Ammon's horn (tissue), 1 donor: ENCODE data around the gene KLLN.
"Not testable (repeated sequence)": the region's sequence is repeated elsewhere in the genome, so short reads cannot be mapped to it uniquely, and the experiment has no call there.

Experiments used
- DNase-seq: peaks from one replicate; pipeline ENCODE4 v3.0.0-alpha.2; 2016; ENCODE audit warnings: low spot score

KLLN gene

DNA sequence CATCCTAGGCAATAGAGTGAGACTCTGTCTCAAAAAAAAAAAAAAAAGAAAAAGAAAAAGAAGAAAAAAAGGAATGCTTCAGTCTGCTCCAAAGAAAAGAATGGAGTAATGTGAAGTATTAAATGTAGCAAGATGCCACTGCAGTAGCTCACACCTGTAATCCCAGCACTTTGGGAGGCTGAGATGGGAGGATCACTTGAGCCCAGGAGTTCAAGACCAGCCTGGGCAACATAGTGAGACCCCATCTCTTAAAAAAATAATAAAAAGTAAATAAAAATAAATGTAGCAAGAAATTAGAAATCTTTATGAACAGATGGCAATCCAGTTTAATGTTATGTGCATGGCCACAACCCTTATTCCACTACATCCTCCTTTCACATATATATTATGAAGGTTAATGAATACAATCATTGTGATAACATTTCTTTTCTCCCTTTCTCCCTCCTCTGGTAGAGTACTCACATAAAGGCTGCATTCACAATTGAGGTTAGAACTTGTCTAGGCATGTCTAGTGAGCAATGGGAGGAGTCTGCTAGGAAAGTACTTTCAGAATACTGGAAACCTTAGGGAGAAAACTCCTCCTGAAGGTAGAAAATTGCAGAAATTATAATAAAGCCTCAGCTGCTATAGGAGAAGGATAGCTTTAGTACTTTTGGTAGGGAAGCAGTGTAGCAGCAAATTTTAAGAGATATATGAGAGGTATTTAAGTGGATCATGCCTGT lies 20.4 kb downstream of the KLLN start:
- no peak for DNase-seq

DNA sequence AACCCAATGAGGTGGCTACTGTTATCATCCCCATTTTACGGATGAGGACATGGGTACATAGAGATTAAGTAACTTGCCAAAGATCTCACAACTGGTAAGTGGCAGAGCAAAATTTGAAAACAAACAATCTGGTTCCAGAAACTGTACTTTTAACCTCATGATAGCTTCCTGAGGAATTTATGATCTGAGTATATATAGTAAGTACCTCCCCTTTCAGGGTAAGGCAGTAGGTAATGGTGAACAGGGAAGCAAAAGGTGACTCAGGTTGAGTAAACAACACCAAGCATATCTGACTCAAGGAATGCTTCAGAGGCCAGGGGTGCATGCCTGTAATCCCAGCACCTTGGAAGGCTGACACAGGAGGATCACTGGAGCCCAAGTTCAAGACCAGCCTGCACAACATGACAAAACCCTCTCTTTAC lies 21.1 kb downstream of the KLLN start:
- no peak for DNase-seq

DNA sequence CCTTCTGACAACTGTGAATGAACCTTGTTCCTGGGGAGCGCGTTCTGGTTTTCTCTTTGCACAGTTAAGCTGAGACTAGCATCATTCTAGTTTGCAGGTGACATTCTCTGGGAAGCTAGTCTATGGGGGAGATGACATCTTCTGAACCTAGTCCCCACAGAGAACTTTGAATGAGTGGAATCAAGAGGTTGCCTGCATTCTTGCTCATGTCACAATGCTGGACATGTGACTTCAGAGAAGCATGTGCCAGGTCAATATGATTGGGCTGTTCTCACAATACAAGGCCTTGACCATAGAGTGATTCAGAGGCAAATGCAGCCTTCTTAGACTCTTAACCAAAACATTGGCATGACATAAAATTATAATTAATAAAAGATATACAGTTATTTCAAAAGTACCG lies 22.1 kb downstream of the KLLN start:
- DNase-seq, result no peak

DNA sequence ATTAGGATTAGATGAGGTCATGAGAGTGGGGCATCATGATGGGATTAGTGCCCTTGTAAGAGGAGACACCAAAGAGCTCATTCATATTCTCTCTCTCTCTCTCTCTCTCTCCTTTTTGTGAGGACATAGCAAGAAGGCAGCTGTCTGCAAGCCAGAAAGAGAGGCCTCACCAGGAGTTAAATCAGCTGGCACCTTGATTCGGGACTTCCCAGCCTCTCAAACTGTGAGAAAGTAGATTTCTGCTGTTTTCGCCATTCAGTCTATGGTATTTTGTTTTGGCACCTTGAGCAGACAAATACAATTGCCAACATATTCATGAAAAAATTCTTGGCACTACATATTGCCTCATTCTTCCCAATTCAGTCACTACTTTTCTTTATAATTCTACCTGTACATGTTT lies 24.7 kb downstream of the KLLN start:
- no peak for DNase-seq

DNA sequence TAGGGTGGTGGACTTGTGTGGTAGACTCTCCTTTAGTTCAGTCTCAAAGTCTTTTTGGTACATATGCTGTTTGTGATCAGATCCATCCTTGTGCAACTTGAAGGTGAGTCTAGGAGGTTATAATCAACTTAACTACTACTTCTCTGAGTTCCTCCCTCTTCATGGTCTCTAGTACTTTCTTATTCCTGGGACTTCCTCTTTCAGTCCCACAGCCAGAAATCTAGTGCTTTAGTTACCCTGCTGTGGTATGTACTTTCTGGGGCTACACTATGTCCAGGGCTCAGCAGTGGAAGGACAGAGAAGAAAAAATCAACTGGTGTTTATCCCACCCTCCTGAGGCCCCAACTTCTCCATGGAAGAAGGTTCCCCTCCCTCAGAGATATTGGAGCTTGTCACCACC lies 25.9 kb downstream of the KLLN start:
- peak; percentile 13 for DNase-seq

DNA sequence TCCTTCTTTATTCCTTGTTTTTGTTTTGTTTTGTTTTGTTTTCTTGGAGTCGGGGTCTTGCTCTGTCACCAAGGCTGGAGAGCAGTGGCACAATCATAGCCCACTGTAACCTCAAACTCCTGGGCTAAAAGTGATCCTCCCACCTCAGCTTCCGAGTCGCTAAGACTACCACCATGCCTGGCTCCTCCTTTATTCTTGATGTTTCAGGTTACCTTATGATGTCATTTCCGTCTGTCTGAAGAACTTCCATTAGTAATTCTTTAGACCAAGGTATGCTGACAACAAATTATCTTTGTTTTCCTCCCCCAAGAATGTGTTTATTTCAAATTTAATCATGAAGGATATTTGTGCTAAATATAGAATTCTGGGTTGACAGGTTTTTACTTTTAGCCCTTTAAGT lies 27.2 kb downstream of the KLLN start:
- DNase-seq, result no peak

DNA sequence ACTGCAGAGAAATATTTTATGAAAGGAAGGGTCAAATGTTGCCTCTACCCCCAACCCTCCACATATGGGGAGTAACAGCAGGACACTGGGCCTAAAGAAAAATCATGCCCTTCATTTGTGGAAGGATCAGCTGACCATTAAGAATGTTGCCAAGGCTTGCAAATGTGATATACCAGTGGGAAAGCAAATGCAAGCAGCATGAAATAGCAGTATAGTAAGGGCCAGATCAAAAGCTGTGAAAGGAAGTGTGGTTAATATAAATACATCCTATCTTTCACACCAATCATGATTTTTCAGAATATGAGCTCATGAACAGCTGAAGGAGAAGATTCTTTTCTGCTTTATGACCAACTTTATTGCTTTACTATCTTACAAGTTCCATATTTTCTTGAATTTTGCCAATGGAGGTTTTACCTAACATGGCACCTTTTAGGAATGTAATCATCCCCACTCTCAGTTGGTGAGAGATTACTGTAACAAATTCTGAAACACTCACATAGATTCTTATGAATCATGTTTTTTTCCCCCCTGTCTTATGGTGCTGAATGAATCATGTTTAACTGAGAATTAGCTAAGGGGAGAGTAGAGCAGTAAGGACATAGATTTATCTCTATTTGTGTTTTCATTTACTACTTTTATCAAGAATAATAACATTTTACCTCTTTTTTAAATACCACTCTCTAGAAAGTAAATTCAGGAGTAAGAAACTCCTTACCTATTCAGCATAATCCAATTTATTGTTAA lies 33.2 kb downstream of the KLLN start:
- DNase-seq, result no peak

DNA sequence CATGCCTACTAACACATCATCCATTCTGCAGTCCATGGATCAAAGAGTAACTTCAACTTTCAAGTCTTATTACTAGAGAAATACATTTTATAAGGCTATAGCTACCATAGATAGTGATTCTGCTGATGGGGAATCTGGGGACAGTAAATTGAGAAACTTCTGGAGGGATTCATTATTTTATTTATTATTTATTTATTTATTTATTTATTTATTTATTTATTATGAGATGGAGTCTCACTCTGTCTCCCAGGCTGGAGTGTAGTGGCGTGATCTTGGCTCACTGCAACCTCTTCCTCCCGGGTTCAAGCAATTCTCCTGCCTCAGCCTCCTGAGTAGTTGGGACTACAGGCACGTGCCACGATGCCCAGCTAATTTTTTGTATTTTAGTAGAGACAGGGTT lies 34.3 kb downstream of the KLLN start:
- not testable (repeated sequence) for DNase-seq

DNA sequence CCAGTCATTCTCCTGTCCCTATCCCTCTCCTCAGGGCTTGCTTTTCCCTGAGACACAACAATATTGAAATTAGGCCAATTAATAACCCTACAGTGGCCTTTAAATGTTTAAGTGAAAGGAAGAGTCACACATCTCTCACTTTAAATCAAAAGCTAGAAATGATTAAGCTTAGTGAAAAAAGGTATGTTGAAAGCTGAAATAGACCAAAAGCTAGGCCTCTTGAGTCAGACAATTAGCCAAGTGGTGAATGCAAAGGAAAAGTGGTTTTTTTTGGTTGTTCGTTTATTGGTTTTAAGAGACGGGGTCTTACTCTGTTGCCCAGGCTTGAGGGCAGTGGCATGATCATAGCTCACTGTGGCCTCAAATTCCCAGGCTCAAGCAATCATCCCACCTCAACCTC lies 35.7 kb downstream of the KLLN start:
- DNase-seq, result no peak

DNA sequence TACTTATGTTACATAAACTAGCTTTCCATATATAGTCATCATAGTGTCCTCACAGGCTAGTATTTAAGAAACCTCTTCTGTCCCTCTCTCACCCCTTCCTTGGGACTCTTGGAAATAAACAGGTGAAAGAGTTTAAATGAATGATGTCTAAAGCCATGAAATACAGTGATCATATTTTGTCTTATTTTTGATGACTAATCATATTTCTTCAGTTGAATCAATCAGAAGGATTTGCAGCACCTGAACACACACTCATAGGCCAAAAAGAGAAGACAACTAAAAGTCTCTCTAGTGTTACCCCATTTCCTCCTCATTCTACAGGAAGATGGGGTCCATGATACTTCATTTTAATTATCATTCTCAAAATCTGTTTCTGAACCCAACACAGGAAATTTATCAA lies 36.7 kb downstream of the KLLN start:
- DNase-seq, result no peak

DNA sequence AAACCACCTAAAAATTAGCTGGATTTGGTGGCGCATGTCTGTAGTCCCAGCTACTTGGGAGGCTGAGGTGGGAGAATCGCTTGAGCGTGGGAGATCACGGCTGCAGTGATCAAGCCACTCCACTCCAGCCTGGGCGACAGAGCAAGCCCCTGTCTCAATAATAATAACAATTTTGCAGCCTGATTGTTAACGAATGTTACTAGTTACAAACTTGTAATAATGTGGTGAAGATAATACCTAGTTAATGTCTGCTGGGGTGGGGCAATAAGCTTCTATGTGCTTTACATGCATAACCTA lies 44.1 kb downstream of the KLLN start:
- no peak for DNase-seq

DNA sequence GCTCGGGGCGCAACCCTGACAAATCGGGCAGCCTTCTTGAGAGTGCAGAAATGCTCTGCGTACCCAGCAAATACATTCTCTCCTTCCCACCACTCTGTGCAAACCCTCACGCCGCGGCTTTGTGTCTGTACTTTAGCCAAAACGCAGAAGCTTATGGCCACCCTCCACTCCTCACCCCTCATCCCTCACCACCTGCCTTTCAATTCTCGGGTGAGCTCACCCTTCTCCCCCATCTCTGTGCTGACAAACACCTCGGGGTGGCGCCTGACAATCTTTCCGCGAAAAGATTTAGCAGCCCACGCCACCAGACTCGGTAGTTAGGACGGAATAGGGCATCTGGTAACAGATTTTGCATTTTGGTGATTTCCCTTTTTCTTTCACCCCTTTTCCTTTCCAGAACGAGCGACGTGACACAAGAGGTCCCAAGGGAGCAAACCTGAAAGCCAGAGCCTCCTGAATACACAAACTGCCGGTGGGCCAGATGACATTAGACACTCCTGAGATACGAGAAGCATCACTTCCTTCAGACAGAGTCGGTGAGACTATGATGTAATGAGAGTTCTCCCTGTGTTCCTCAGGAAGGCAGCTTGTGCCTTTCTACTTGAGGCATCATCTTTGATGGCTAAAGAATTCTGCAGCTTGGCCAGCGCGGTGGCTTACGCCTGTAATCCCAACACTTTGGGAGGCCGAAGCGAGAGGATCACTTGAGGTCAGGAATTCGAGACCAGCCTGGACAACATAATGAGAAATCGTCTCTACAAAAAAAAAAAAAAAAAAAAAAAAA lies 44.6 kb downstream of the KLLN start:
- peak; percentile 58 for DNase-seq

DNA sequence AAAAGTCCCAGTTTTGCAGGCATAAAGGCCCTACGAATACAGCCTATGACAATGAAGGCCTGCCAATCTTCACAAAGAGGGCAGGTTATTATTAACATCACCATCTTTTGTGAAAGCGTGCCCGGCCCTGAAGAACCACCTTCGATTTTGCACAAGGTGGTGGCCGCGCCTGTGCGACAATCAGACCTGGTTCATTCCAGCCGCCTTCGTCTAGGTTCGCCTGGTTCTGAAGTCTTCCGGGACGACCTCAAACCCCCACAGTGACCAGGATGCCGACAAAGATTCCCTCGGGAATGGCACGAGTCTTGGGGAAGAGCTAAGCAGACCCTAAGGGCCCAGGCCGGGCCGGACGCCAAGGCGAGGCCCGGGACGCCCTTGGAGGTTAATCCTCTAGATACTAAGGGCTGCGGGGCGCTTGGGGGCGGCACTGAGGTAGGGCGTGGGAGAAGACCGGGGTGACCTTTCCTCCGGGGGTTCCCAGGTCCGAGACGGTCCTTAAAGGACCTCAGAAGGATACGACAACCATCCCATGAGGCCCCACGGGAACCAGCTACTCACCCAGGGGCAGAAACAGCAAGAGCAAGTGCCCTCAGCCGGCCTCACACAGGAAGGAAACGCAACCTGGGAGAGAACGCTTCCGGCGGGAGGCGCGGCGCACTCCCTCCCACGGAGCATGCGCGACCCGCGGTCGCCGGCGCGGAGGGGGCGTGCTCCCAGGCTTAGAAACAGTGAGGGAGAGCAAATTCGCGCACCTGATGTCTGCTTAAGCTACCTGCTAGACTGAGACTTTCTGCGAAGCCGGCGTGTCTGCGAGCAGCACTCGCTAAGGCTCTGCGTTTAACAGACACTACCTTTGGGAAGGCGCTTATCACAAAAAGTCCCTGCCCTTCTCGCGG lies 45.5 kb downstream of the KLLN start, which contains the start of gene ATAD1:
Gene ATAD1, minus strand, starts transcription at position 618 of the 896 bp plus-strand sequence. CDS start 3,627 bp downstream, outside the sequence.
- DNase-seq, result peak; percentile 90

DNA sequence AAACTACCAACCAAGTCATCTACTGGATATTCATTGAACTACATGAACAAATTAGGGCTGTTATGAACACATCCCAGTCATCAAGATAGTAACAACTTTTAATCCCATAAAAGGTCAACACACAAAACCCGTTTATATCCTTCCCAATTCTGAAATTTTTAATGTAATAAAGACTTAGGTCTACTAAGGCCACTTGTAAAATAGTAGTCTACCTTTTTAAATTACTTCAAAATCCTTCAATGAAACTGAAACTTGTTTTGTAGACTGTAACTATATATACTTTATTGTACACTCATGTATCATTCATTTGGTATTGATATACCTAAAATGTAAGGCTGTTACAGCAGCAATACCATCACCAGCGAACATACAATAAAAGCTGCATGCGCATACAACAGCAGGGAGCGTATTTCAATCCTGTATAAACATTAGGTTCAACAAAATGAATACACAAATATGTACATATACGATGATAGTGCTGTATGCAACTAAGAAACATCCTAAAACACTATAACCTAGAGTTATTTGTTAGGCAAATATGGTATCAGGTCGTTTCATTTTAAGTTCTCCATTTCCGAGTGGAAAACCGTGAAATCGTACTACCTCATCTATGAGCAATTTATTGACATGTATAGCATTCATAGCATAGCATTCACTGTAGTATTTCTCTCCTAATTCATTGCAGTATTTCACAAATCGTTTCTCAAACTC lies 46.3 kb downstream of the KLLN start:
- no peak for DNase-seq

DNA sequence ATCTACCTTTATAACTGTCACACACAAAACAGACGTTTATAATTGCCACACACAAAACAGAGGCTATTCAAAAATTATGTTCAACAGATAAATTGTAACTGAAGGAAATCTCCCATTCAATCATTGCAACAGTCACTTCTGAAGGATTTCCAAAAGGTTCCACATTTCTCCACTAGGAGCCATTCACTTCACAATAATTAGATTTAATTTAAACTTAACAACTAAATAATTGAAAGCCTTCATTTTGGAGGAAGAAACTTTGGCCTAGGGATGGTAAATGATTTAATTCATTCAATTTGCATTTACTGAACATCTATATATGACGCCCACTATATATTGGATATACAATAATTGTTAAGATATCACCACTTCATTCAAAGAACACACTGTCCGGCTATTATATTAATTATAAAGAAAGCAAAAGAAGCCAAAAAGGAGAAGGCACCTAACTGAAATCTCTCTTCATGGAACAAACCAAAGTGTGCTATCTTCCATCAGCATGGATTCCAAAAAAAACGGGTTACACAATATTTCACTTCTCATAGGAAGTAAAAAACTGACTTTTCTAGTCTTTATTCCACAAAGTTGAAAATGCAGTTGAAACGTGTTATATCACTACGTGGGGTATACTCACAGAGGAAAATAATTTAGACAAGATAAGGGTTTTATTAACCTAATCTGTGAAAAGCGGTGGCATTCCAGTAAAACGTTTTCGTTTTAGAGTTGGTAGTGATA lies 47.0 kb downstream of the KLLN start:
- no peak for DNase-seq
